ENCODE data around the gene IER3. TPM values are rescaled to one million over a fixed set of nuclear protein-coding genes. Genes with fewer than 3 reads are reported as not detected.

IER3 gene
- total and polyA plus RNA-seq, 2 of the 13 experiments (the other 11 are each of a cell fraction or from before 2014, with no cell fraction given) = 51.1 to 131 TPM

GRCh38 chr6:30742316-30743098 lies 1.8 kb downstream of the IER3 start, which contains the start of gene FLOT1 (continued):
- no peak for TF ChIP-seq FOXA1 (IDR thresholded peaks at IDR 0.05)
- TF ChIP-seq FOXA1 (CRISPR knock-in tag; IDR thresholded peaks at IDR 0.05) = peak; percentile 57; the same call in 1 of the 2 replicates
- no peak for TF ChIP-seq ZFP62 (CRISPR knock-in tag; IDR thresholded peaks at IDR 0.05)
- TF ChIP-seq XBP1 (CRISPR knock-in tag; IDR thresholded peaks at IDR 0.05) = no peak
- TF ChIP-seq, protein P1, sequence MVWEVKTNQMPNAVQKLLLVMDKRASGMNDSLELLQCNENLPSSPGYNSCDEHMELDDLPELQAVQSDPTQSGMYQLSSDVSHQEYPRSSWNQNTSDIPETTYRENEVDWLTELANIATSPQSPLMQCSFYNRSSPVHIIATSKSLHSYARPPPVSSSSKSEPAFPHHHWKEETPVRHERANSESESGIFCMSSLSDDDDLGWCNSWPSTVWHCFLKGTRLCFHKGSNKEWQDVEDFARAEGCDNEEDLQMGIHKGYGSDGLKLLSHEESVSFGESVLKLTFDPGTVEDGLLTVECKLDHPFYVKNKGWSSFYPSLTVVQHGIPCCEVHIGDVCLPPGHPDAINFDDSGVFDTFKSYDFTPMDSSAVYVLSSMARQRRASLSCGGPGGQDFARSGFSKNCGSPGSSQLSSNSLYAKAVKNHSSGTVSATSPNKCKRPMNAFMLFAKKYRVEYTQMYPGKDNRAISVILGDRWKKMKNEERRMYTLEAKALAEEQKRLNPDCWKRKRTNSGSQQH (CRISPR knock-in tag; IDR thresholded peaks at IDR 0.05; ENCODE audit: low read depth) = no peak; the same call in 1 of the 2 replicates
- peak; percentile 88 for TF ChIP-seq PCBP2 (optimal IDR thresholded peaks at IDR 0.05; ENCODE audit: low read depth, low read length, poor library complexity, severe bottlenecking)
- TF ChIP-seq, protein P2, sequence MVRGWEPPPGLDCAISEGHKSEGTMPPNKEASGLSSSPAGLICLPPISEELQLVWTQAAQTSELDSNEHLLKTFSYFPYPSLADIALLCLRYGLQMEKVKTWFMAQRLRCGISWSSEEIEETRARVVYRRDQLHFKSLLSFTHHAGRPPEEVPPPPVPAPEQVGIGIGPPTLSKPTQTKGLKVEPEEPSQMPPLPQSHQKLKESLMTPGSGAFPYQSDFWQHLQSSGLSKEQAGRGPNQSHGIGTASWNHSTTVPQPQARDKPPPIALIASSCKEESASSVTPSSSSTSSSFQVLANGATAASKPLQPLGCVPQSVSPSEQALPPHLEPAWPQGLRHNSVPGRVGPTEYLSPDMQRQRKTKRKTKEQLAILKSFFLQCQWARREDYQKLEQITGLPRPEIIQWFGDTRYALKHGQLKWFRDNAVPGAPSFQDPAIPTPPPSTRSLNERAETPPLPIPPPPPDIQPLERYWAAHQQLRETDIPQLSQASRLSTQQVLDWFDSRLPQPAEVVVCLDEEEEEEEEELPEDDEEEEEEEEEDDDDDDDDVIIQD (CRISPR knock-in tag; IDR thresholded peaks at IDR 0.05; ENCODE audit: low read depth) = peak; percentile 19; the same call in 1 of the 2 replicates
- TF ChIP-seq ARID2 (CRISPR knock-in tag; IDR thresholded peaks at IDR 0.05; ENCODE audit: borderline replicate concordance) = peak; percentile 97
- no peak for TF ChIP-seq NONO (IDR thresholded peaks at IDR 0.05)
- peak; percentile 100 for TF ChIP-seq NONO (CRISPR knock-in tag; conservative IDR thresholded peaks at IDR 0.05)
- no peak for TF ChIP-seq MYNN (CRISPR knock-in tag; IDR thresholded peaks at IDR 0.05; ENCODE audit: low read depth)
- peak; percentile 1; the same call in 1 of the 2 replicates for TF ChIP-seq ZNF800 (CRISPR knock-in tag; IDR thresholded peaks at IDR 0.05)
- TF ChIP-seq ZFP36L1 (CRISPR knock-in tag; IDR thresholded peaks at IDR 0.05) = no peak; the same call in 1 of the 2 replicates
- peak; percentile 100 for TF ChIP-seq SRSF4 (IDR thresholded peaks at IDR 0.05; ENCODE audit: low read depth, low read length, poor library complexity, severe bottlenecking)
- peak; percentile 65; the same call in 1 of the 2 replicates for TF ChIP-seq ZNF232 (CRISPR knock-in tag; IDR thresholded peaks at IDR 0.05; ENCODE audit: borderline replicate concordance)
- TF ChIP-seq CHD2 (IDR thresholded peaks at IDR 0.05; ENCODE audit: low read depth, low read length) = peak; percentile 62; the same call in 1 of the 2 replicates
- TF ChIP-seq ZSCAN30 (CRISPR knock-in tag; IDR thresholded peaks at IDR 0.05) = peak; percentile 99
- TF ChIP-seq ZNF550 (CRISPR knock-in tag; IDR thresholded peaks at IDR 0.05; ENCODE audit: borderline replicate concordance) = 0 out of 2 replicates have a peak, but pooled peaks have one; percentile 45
- TF ChIP-seq NPAS2 (CRISPR knock-in tag; IDR thresholded peaks at IDR 0.05; ENCODE audit: borderline replicate concordance) = peak; percentile 90; the same call in 1 of the 2 replicates
- peak; percentile 76; the same call in 1 of the 2 replicates for TF ChIP-seq DR1 (CRISPR knock-in tag; IDR thresholded peaks at IDR 0.05)
- TF ChIP-seq MTF1 (CRISPR knock-in tag; IDR thresholded peaks at IDR 0.05) = no peak; the same call in 1 of the 2 replicates
- TF ChIP-seq FIP1L1 (IDR thresholded peaks at IDR 0.05; ENCODE audit: borderline replicate concordance, insufficient read depth, low read depth, low read length) = peak; percentile 100
- TF ChIP-seq MEIS1 (CRISPR knock-in tag; IDR thresholded peaks at IDR 0.05; ENCODE audit: borderline replicate concordance) = peak; percentile 33; the same call in 1 of the 2 replicates
- no peak for TF ChIP-seq ZNF367 (CRISPR knock-in tag; IDR thresholded peaks at IDR 0.05; ENCODE audit: borderline replicate concordance)
- TF ChIP-seq ZNF230 (CRISPR knock-in tag; IDR thresholded peaks at IDR 0.05) = peak; percentile 34; the same call in 1 of the 2 replicates
